SH-SY5Y (cell line): Measurements from ENCODE around the gene MMAB.

Experiments used
- GATA2 ChIP-seq: IDR thresholded peaks from 2 replicates; pipeline ENCODE4 v1.6.1; 2011; ENCODE audit warnings: mild to moderate bottlenecking, low read depth, low read length
- GATA3 ChIP-seq: IDR thresholded peaks from 2 replicates; pipeline ENCODE4 v1.6.1; 2011; ENCODE audit warnings: low read depth, mild to moderate bottlenecking, low read length, moderate library complexity

DNA sequence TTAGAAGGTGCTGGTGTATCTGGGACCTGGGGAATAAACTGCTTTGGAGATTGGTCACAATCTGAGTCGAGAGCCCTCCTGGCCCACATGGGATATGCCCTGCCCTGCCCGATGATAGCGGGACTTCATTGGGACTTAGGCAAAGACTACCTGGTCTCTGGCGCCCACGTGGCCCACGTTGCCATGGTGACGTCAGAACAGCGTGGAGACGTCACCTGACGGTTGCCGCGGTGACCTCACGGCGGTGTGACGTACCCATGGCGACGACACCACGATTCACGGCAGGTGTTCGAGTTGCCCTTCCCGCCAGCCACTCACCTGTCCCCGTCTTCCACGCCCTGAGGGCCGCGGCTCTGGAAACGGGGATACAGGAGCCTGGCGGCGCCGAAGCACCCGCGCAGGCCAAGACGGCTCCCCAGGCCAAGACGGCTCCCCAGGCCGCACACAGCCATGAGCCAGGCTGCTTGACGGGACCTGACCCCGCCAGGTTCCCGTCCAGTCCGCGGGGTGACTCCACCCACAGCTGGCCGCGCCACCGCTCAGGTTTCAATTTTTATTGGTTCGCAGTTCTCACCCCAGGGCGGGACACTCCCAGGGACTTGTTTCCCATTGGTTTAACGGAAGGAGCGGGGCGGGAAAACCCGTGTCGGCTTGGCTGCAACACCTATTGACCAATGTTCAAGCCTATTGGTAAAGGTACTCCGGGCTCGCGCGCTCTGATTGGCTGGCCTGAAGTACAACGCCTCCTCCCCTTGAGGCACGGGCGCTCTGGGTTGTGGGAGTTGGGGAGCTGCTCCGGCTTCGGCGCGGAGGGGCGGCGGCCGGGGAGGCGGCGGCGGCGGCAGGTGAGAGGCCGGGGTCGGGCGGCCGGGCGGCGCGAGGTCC lies at the start of gene MMAB, which contains the start of gene MVK:
- no peak for TF ChIP-seq GATA2
- TF ChIP-seq GATA3, result no peak
